GM12872 (cell line): Measurements from ENCODE around the gene GDI1.

Source experiments
- CTCF ChIP-seq: IDR thresholded peaks from 3 replicates; pipeline ENCODE4 v1.5.1; 2011; ENCODE audit warnings: low read depth, mild to moderate bottlenecking, low read length, moderate library complexity; ENCODE audit not compliant: insufficient read depth

GDI1 gene

DNA sequence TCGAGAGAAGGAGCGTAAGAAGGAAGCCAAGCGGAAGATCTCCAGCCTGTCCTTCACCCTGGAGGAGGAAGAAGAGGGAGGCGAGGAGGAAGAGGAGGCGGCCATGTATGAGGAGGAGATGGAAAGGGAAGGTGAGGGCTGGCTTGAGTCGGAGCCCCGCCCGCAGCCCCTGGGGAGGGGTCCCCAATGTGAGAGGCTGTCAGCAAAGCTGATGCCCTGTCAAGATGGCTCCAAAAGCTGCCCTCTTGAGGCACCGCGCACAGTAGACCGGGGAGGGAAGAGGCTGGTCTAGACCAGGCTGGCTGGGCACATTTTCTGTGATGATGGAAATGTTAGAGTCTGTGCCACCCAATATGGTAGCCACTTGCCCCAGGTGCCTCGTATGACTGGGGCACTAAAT lies 9.5 kb downstream of the GDI1 start:
- no peak for TF ChIP-seq CTCF

GRCh38 chrX:154448484-154448883 lies 11.5 kb downstream of the GDI1 start:
- TF ChIP-seq CTCF, result no peak

DNA sequence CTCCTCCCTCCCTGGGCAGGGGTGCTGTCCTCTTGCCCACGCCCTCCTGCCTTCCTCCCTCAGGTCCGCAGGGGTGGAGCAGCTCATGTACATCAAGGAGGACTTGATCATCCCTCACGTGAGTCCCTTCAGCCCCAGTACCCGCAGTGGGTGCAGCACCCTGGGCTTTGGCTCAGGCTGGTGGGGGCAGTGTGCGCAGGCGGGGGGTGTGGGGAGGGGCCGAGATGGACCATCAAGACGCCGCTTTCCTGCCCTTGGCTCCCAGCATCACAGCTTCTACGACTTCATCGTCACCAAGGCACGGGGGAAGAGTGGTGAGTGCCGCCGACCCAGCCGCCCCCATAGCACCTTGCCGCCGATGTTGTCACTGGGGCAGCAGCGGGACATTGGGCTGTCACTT lies 12.7 kb downstream of the GDI1 start:
- no peak for TF ChIP-seq CTCF

GRCh38 chrX:154450312-154450711 lies 13.4 kb downstream of the GDI1 start:
- TF ChIP-seq CTCF, result no peak

DNA sequence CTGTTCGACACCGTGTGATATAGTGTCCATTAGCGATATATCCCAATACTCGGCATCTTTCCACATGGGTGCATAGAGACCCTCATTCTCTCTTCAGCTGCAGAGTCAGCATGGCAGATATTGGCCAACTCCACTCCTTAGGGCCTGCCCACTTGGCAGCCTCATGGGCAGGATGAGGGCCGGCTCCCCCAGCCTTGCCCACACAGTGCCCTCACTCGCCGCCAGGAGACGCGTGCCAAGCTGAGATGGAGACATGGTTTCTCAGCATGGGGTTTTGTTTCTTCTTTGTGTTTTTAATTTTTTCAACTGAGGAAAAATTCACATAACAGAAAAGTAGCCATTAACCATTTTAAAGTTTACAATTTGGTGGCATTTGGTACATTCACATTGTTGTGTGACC lies 15.9 kb downstream of the GDI1 start:
- TF ChIP-seq CTCF, result no peak

DNA sequence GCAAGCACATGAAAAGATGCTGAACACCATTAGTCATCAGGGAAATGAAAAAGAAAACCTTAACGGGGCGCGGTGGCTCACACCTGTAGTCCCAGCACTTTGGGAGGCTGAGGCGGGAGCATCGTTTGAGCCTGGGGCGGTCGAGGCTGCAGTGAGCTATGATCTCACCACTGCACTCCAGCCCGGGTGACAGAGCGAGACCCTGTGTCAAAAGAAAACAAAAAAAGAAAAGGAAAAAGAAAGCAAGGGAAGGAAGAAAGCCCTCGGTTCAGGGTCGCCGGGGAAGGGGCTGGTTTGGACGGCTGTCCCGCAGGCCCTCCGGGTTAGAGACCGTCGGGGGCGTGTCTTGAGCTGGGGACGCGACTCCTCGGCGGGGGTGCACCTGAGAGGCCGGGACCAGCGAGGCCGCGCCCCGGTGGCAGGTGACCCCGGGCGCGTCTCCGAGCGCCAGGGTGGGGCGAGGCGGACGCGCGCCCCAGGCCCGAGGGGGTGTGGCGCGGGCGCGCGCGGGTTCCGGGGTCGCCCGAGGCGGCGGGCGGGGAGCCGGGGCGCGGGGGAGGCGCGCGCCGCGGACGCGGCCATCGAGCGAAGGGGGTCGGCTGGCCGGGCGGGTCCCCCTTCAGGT lies 20.6 kb downstream of the GDI1 start:
- TF ChIP-seq CTCF, result no peak

DNA sequence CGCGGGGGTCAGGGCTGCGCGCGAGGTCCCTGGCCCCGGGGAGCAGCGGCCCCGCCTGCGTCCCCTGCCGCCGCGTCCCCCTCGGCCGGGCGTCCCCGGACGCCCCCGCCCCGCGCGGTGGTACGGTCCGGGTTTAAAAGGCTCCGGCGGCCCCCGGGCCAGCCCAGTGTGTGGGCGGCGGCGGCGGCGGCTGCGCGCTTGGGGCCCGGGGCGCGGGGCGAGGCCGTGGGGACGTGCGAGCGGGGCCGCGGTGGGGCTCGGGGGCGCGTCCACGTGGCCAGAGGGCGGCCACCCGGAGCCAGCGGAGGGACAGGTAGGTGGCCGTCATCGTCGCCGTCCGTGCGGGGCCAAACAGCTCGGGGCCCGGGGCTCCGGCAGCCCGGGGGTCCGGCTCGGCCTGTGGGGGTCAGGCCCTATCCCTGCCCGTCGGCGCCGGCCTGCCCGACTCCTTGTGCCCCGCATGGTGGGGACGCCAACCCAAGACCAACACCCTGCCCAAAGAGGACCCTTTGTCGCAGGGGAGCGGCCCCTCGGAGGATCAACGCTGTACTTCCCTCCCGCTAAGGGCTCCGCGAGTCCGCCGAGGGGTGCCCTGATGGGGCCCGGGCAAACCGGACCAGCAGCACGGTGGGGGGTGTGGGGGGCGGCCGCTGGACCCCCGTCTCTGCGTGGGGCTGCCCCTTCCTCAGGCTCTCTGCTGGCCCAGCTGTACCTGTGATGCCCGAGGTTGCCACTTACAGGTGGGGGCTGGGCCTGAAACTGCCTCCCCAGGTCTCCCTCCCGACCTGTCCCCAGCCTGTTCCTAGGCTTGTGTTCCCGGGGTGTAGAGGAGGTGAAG lies 21.4 kb downstream of the GDI1 start, which contains the start of gene PLXNA3:
Gene PLXNA3 (plus strand): TSS at position 166 of the 838 bp plus-strand sequence. CDS start 1,903 bp downstream, outside the sequence.
- TF ChIP-seq CTCF, result no peak
